ENCODE data around the gene PCBP2.

PCBP2 gene

GRCh38 chr12:53495903-53496751 is 44.2 kb downstream of the PCBP2 start:
- no peak for DNase-seq

- no peak for DNase-seq
Observed at GRCh38 chr12:53496752-53497032, 44.8 kb downstream of the PCBP2 start.

- DNase-seq, result no peak
Observed at GRCh38 chr12:53497461-53497860, 45.6 kb downstream of the PCBP2 start.

GRCh38 chr12:53498235-53498630 is 46.3 kb downstream of the PCBP2 start:
- no peak for DNase-seq

DNA sequence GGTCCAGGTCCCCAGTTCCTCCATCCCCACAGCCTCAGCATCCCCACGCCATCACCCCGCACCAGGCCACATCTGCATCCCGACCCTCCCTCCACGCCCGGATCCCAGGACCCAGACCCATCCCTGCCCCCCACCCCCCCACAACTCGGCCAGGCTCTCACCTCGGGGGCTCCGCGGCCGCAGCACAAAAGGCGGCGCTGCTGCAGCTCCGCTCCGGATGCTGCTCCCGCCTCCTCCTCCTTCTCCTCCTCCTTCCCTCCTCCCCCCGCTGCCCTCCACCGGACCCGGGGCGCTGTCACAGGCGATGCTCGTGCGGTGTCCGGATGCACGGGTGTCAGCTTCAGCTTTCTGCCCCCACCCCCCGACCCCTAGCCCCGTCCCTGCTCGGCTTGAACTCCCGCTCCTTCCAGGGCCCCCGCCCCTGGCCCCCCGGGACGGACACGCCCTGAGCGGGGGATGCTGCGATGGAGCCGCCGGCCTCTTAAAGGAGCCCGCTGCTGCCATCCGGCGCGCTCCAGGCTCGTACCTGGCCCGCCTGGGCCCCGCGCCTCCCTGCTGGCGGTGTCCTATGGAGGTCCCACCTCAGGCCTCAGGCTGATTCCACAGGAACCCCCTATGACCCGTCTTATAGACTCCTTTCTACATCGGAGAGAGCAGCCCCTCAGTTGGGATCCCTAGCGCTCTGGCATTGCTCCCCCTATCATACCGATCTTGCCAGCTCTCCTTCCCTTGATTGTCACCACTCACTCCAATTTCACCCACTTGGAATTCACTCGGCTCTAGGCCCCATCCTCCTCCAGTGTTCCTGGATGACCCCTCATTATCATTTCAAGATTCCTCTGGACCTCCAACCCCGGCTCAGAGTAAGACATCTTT is 47.6 kb downstream of the PCBP2 start, which contains the start of gene MAP3K12:
MAP3K12 (minus strand) TSS at position 193 of the 876 bp plus-strand sequence. CDS start 12,067 bp downstream, outside the sequence.
- peak; percentile 66 for DNase-seq

DNA sequence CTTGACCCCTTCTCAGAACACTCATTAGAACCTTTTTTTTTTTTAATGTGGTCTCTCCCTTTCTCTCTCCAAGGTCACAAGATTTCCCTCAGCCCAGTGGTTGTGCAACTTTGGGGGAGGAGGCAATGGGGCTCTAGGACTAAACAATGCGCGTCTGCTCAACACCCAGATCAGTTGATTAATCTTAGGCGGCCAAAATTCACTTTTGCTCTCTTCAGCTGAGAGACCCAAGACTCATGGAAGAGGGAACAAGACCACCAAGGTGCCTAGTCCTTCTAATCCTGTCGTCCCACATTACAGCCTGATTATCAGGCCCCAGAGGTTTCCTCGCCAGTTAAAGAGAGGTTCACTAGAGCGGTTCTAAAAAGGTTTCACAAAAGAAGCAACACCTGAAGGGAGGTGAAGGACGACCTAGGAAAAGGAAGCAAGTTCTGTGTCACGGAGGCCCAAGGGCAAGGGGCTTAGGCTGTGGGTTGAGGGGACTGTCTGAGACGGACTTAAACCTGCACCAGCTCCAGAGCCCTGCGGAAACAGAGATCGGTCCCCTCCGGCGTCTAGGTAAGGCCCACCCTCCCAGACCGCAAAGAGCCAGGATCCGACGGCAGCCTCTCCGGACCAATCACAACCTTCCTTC is 48.4 kb downstream of the PCBP2 start:
- no peak for DNase-seq

DNA sequence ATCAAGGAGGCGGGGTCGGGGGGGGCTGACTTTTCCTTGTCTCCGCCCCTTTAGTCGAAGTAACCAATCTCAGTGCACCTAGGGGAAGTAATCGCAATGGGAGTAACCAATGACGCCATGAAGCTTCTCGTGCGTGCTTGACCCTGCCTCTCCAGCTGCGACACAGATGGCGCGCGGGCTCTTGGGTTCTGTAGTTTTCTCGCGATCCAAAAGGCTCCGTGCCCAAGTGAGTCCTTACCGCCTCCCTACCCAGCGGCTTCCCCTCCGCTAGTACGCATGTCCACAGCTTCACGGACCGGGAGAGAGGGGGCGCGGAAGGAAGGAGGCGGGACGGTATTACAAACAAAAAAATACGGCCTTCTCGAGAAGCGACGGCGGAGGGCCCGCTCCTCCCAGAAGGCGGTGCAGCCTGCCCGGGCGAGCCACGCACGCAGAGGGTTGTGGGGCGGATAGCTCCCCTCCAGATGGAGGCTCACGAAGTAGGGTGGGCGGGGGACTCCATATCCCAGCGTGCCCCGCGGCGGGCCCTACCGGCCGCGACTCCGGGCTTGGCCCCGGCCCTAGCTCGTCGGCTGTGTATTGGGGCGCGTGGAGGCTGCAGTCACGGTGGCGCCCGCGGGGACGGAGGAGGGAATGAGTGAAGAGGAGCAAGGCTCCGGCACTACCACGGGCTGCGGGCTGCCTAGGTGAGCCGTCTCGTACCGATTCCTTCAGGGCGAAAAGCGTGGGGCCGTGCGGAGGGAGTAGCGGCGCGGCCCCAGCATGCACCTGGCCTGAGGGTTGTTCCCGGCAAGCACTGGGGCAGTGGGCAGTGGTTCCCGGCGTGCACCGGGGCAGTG is 49.1 kb downstream of the PCBP2 start, which contains the start of gene TARBP2:
TARBP2 (plus strand) TSS at position 508 of the 839 bp plus-strand sequence; CDS start at position 634, 126 bp downstream.
- peak; percentile 89 for DNase-seq

DNA sequence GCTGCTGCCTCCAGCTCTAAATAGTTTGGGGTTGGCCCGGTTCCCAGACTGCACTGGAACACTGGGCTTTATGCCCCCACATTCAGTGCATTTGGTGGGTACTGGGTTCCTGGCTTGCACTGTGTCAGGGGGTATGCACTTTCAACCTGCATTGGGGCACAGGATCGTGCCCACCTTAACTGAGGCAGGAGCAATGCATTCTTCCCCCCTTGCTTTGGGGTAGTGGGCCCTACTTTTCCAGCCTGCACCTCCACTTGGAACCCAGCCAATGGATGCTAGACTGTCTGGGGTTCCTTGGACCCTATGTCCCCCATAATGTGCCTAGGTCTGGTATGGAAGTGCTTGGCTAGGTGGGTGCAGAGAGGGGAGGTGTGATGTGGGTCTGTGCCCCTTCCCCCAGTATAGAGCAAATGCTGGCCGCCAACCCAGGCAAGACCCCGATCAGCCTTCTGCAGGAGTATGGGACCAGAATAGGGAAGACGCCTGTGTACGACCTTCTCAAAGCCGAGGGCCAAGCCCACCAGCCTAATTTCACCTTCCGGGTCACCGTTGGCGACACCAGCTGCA is 49.8 kb downstream of the PCBP2 start:
- DNase-seq, result no peak

DNA sequence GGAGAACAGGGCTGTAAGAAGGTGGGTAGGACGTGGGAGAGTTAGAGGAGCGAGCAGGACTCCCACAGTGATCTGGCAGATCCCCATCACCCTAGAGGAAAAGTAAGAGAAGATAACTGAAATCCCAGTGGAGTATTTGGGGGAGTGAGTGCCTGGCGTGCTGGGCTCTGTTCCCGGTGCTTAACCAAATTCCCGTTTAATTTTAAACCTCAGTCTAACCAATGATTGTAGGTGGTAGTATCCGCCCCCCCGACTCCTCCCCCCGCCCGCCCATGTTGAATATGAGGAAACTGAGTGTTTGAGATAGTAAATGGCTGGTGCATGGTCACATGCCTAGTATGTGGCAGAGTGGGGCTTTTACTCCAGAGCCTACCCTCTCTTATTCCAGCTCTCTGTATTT is 50.4 kb downstream of the PCBP2 start:
- DNase-seq, result no peak

DNA sequence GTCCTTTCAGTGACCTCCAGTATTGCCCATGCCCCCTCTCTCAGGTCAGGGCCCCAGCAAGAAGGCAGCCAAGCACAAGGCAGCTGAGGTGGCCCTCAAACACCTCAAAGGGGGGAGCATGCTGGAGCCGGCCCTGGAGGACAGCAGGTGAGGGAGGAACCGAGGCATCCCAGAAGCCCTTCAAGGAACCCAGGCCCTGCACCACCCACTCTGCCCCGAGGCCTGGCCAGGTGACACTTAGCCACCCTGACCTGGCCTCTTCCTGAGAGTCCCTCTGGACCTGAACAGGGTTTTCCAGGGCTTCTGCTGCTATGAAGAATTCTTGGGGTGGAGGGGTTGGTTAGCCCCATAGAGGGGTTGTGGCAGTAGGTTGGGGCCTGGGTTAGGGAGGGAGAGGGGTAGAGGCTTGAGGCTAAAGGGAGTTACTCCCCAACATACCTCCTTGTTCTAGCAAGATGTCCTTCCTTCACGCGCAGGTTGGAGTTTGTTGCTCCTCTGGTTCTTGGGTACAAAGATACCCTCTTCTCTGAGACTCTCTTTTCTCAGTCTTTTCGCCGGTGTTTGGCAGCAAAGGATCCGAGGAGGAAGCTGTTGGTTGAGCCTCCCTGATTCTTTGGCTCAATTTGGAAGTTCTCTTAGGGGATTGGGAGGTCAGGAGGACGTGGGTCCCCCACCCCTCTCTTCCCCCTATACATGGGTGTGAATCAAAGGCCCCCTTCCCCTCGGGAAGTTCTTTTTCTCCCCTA is 51.3 kb downstream of the PCBP2 start:
- DNase-seq, result no peak

- no peak for DNase-seq
Observed at GRCh38 chr12:53504004-53504920, 52.4 kb downstream of the PCBP2 start.

GRCh38 chr12:53505086-53505485 is 53.2 kb downstream of the PCBP2 start:
- no peak for DNase-seq

- DNase-seq, result no peak
Observed at GRCh38 chr12:53505555-53506449, 53.9 kb downstream of the PCBP2 start.

DNA sequence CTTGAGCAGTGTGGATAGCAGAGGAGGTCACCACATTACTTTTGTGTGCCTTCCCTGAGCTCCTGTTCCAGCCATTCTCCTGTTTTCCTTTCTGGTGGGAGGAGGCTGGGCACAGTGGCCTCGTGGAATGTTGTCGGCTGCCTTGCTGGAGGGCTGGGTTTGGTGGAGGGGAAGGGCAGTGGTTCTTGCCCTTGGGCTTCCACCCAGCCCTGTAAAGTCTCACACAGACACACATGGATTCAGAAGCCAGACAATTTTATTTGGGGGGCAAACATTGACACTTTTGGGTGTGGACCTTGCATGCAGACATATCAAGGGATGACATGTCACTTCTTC is 54.5 kb downstream of the PCBP2 start:
- DNase-seq, result no peak

GRCh38 chr12:53506881-53507602 is 55.1 kb downstream of the PCBP2 start, which contains the start of gene NPFF:
NPFF (minus strand) TSS chr12:53507484; CDS start chr12:53507474, 10 bp downstream.
- DNase-seq, result no peak

DNA sequence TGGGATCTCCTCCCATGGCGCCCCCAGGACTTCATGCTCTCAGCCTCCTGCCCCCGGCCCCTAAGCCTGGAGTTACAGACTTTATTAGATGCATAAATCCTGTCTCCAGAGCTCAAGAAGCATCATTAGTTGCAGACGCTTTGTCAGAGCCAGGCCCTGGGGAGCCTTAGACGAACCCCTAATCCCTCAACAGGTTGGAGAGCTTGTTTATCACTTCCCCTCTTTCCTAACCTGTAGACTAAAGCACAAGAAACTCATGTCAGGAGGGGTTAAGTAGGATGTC is 55.6 kb downstream of the PCBP2 start:
- DNase-seq, result no peak

DNA sequence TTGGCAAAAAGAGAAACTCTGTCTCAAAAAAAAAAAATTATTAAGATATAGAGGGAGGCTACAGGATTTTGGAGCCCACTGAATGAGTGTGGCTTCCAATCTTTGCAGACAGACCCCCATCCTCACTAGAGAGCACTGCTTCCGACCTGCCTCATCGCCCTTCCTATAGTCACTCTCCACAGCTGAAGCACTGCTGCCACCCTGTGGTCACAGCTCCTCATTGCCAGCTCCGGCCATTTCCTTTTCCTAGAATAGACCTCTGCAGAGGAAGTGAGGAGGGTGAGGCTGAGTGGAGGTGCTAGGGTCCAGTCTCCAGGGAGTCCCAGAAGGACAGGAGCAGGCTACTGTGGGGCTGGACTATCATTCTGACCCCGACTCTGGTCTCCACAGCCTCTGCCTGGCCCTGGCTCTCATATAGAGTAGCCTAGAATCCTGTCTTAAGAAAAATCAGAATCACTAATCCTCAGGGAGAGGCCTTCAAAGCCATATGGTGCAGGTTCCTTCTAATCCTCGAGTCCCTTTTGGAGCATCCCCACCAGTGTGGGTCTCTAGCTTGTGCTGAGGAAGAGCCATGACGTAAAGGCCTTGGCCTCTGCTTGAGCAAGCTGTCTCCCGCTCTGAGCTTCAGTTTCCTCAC is 56.8 kb downstream of the PCBP2 start:
- peak; percentile 84 for DNase-seq

DNA sequence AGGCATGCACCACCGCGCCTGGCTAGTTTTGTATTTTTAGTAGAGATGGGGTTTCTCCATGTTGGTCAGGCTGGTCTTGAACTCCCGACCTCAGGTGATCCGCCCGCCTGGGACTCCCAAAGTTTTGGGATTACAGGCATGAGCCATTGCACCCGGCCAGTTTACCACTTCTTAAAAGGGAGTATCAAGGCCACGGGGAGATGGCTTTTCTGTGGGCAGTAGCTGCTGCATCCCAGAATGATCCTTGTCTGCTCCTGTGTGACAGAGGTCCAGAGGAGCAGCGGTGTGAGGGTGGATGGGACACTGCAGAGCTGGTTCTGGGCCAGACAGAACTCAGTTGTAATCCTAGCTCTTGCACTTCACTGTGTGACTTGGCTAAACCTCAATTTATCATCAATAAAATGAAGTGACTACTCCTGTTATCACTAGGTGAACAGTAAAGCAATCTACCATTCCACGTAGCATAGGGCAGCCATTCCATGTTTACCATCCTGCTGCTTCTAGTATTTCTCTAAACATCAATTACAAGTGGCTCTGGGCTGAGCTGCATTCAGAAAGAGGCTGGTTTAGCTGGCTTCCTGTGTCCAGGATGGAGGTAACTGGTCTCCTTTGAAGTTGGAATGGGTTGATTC is 58.4 kb downstream of the PCBP2 start:
- DNase-seq, result no peak
